H4 (cell line): ENCODE results near the gene TACC2. TPM values are rescaled to one million over a fixed set of nuclear protein-coding genes. Genes with fewer than 3 reads are reported as not detected.

ENCODE experiments used
- DNase-seq: peaks from one replicate; pipeline ENCODE4 v3.0.0-alpha.2; 2015; ENCODE audit warnings: low spot score
- total RNA-seq: library from RNA; depleted of rRNA; stranded (reverse); fragments of >200 nt; shearing (Covaris generic); gene quantifications from 2 replicates; pipeline ENCODE4 v1.2.3, GENCODE V29; 2014

Gene TACC2
- total RNA-seq, 1 experiment from 2014 or later, result 1.8 TPM

DNA sequence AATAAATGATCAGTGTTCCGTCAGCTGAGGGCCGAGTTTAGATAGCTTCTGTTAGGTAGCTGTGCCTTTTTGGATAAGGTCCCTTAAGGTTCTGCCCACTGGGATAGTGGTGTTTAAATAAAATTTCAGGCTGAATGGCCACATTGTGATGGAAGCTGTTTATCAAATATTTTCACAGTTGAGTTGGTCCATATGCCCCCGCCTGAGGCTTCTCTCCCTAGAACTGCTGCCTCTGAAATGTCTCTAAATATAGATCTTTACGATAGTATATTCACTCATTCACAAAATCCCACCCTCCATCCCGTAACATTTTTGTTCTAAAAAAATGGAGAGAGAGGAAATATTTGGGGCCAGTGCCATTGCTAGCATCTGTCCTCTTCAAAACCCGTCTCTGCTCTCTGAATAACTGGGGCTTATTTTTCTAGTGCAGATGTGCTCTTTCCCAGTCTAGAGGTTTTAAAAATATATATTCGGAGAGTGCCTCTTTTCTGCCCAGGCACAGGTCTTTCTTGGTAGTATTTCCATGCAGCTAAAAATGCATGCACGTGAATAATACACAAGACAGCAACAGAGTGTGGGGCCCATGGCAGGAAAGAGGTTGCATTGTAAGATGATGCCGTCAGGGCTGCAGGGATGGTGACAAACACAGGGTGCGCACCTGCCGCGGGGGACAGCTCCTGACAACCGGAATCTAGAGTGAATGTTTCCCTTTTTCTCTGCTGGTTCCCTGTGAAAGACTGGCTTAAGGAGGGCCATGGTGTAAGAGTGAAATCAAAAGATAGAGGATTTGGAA, 176.7 kb downstream of the TACC2 start:
- no peak for DNase-seq

- DNase-seq, result no peak
Observed at GRCh38 chr10:122168101-122168500, 179.1 kb downstream of the TACC2 start.

DNA sequence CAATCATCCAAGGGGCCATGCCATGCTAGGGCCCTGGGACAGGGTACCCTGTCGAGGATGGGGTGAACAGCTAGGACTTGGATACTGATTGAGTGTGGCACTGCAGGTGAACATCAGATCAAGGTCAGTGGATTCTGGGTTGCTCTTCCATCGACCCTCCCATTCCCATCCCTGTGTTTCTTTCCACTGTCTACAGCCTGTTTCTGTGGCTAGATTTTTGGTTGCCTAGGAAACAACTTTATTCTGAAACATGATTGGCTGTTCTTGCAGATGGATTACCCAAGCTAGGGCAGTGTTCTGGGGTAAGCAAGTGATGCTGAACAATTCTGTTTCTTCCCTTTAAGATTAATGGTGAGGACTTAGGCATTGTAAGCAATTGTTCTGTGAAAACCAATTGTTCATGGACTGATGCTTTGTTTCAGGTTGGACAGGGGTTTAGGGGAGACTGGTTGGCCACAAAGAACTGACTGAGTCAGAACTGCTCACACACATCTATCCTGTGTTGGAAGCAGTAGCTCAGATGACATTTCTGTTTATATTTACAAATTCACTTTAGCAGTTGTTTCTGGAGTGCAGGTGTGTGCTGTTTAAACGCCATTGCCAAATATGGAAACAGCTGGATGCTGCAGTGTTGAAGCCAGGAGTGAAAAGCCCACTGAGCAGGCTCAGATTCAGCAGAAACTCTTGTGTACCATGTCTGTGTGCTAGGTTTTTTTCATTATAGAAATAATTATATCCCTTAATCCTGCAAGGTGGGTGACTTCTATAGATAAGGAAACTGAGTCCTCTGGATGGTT, 179.8 kb downstream of the TACC2 start:
- DNase-seq, result no peak

DNA sequence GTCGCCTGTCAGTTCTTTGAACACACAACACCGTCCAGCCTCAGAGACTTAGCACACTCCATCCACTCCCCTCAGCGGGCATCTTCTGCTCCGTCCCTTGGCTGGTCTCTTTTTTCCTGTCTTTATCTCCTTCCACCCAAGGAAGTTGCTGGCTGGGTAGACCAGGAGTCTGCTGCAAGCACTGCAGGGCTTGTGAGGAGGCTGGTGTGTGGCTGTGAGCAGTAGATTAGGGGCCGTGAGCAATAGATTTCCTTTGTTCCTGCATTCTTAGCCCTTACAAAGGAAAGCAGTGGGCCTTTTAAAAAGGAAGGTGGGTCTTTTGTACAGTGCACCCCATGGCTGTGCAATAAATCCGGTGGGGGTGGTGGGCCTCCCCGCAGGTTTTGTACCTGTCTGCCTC, 181.8 kb downstream of the TACC2 start:
- no peak for DNase-seq

GRCh38 chr10:122171302-122172075, 182.5 kb downstream of the TACC2 start:
- no peak for DNase-seq

DNA sequence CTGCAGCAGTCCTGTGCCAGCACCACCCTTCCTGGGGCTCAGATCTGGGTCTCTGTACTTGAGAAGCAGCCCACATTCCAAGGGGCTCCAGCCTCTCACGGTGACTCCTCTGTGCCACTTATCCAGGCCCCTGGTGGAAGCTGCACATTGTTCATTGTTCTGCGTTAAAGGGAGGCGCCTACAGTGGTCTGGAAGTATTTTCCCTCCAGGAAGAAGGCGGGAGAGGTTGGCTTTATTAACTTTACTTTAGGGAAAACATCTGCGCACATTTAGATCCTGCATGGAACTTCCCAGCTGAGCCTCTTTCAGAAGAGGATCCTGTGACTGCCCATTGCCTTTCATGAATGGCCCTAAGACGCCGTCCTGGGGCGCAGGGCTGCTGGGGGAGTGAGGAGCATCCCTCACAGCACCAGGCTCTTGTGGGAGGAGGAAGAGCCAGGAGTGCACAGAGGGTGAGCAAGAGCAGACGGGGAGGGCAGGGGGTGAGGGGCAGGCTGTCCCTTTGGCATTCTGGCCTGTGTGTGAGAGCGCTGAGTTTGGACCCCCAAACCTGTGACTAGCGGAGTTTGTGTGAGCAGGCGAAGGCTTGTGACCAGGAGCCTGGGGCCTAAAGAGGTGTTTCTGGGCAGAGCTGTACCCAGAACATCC, 183.5 kb downstream of the TACC2 start:
- no peak for DNase-seq

DNA sequence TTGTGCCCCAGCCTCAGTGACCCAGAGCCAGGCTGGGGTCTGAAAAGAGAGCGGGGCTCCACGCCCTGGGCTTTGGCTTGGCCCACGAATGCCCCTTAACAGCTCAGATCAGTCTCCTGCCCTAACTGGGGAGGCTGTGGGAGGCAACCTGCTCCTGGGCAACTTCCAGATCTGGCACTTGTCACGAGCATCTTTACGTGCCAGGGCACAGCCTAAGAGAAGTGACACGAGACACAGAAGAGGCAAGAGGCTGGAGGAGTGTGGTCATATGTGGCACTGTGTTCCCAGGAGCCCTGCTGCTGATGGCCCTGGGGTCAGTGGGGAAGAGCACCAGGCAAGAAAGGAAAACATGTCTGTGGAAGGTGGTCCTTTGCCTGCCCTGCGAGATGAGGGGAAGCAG, 184.4 kb downstream of the TACC2 start:
- no peak for DNase-seq

DNA sequence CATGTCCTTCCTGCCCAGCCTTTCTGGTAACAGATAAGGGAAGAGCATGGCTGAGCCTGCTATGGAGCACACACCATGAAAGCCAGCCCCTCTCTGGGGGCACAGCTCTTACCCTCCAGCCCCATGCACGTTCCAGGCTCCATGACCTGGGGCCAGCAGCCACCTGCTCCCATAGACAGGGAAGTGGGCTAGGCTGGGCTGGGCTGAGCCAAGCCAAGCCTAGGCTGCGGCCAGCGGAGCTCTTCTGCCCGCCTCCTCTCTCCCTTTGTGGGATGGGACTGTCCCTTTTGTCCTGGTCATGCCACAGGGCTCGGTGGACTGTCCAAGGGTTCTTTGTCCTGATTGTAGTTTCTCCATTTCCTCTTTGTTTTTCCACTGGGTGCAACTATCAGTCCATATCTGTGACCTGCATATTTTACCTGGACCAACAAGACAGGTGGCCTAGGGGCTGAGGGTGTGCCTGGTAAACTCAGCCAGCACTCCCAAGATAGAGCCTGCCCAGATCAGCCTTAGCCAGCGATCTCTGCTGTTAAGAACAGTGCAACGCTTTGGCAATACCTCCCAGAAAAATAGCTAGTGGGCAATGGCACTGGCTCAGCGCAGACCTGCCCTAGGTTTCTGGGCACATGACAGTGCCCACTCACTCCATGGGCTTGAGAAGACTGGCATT, 184.9 kb downstream of the TACC2 start:
- no peak for DNase-seq

DNA sequence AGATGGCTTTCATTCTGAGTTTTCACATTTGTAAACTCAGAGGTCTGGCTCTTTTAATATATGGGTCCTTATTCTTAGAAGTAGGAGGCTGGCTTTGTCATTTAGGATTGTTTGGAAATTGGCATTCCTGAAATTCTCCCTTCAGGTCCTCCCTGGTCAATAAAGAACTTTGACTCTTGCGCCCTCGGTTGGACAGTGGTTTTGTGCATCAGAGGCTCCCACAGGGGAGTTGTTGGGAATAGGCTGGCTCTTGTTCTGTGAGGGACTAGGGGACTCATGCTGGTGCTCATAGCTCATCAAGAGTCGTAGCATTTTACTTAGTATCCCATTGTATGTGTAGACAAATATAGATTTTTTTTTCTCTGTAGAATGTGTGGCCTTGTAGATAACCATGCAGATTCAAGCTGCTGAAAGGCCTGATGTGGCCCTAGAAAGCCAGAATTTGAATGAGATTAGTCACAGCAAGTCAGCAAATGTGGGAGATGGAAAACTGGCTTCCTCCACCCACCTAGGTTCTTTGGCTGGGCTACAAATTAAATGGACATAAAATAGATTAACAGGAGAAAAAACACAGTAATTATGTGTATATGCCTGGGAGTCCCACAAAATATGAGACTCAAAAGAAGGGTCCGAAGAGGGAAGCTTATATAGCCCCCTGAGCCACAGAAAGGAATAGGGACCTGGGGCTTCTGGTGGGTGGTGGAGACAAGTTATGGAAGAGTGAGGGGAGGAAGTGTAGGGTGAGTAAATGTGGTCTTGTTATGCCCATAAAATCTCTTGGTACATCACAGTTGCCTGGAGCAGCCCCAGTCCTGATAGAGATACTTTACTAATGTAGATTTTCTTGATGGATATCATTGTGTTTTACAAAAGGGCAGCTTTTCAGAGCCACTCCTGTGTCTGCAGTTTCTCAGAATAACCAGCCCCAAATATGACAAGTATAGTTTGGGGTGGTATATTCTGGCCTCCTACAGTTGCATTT, 187.6 kb downstream of the TACC2 start:
- DNase-seq, result no peak

- DNase-seq, result no peak
Observed at GRCh38 chr10:122178655-122179054, 189.7 kb downstream of the TACC2 start.

DNA sequence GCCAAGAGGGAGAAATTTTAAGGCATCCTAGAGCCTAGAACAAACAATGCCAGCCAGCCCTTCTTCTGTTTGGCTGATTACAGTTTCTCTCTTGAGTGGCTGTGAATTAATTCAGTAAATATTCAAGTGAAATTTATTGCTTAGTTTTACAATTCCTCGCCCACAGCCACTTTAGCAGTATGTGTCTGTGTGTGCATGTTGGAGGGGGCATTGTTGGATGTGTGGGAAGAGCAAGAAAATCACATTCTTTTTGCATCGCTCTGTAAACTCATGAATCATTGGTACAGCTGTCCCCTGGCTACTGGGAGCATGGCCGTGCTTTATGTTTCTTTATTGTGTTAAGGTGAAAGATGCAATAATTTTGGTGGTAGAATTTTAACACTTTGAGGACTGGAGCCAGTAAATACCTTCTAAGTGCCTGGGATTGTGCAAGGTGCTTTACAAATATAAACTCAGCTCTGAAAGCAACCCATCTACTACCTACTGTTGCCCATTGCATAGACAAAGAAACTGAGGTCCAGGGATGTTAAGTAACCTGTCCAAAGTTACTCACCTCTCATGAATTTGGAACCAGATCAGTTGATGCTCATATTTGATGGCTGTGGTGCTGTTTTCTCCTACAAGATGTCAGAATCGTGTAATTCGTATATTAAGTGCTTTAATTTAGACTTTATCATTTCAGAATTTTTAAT, 192.2 kb downstream of the TACC2 start:
- no peak for DNase-seq

DNA sequence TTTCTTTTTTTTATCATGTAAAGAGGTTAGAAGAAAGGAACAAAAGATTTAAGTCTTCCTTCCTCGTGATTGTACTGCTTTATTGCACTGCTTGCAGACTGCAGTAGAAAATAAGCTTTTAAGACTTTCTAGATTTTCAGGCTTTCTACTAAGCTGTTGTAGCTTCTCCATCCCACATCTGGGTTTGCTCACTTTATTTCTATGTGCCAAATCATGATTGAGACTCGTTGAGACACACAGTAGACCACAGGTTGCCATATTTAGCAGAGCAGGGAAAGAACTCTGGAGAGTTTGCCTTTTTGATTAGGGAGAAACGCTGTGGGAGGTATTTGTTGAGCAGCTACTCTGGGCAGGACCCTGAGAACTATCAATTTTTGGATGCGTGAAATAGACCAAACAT, 192.9 kb downstream of the TACC2 start:
- no peak for DNase-seq

DNA sequence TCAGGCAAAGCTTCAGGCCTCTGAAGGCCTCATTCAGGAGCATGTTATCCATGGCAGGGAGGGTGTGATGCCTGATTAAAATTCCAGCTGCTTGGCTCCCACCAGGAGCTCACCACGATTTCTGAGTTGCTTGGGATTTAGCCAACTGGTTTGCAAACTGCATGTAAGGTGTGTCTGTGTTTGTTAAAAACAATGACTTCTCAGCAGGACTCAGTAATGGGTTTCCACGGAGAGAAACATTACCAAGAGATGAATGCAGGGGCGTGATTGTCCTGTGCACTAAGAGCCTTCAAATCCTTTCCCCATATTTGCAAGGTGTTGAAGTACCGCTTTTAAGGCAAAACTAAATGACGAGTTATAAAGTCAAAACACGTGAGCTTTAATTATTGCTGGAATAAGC, 193.3 kb downstream of the TACC2 start:
- DNase-seq, result no peak

GRCh38 chr10:122184254-122184653, 195.3 kb downstream of the TACC2 start:
- no peak for DNase-seq

DNA sequence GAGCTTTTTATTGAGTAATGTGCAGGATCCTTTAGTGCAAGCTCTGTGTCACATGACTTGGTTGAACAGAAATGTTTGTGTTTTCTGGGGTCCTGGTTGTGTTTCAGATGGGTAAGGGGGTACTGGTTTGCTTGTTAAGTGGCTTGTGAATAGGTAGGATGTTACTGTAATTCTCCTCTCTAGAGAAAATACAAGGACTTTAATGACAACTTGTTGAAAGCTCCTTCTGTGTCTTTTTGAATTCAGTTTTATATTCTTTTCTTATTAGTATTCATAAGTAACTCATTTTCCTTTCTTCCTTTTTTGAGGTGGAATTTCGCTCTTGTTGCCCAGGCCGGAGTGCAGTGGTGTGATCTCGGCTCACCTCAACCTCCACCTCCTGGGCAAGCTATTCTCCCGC, 196.7 kb downstream of the TACC2 start:
- DNase-seq, result no peak

- no peak for DNase-seq
Observed at GRCh38 chr10:122186816-122187810, 198.2 kb downstream of the TACC2 start.

- DNase-seq, result no peak
Observed at GRCh38 chr10:122188706-122189105, 199.7 kb downstream of the TACC2 start.

DNA sequence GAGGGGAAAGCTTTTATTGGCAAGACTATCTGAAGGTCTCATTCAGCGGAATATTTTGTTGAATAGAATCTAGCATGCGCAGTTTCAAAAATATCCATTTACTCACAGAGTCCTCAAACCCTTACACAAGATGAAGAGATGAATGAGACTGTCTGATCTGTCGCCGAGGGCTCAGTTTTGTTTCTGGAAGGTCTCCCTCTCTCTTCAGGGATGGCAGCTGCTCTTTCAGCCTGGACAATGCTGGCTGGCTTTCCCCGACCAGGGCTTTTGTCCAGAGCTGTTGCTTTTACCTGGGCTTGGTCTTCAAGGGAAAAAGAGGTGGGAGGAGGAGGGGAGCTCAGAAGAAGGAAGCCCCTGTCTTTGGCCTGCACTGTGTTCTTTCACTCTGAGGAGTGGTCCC, 200.2 kb downstream of the TACC2 start:
- no peak for DNase-seq
